Mesendoderm (in vitro differentiated cells): Measurements from ENCODE around the gene PRCD.

Source experiments
- DNase-seq: peaks from one replicate; pipeline ENCODE4 v3.0.0; 2013
- H2AK5ac ChIP-seq: 2 replicates; pipeline ENCODE4 v1.6.1; 2013; ENCODE audit warnings: low read length, inconsistent platforms
- H2BK120ac ChIP-seq: 2 replicates; pipeline ENCODE4 v1.6.1; 2013; ENCODE audit warnings: low read depth, mild to moderate bottlenecking, low read length, moderate library complexity, mixed read lengths
- H2BK15ac ChIP-seq: replicated peaks from 2 replicates; pipeline ENCODE4 v1.6.1; 2013; ENCODE audit warnings: low read depth, mild to moderate bottlenecking, moderate library complexity
- H2BK5ac ChIP-seq: 2 replicates; pipeline ENCODE4 v1.6.1; 2013; ENCODE audit warnings: low read length, inconsistent platforms
- H3K18ac ChIP-seq: 2 replicates; pipeline ENCODE4 v1.6.1; 2013; ENCODE audit warnings: mild to moderate bottlenecking, low read length, mixed read lengths
- H3K23ac ChIP-seq: one replicate; pipeline ENCODE4 v1.6.1; 2013; ENCODE audit warnings: low read length
- H3K27ac ChIP-seq: 2 replicates; pipeline ENCODE4 v1.5.1; 2013; ENCODE audit warnings: low read depth, mild to moderate bottlenecking, inconsistent platforms, low read length, moderate library complexity
- H3K27me3 ChIP-seq: 2 replicates; pipeline ENCODE4 v1.6.1; 2013; ENCODE audit warnings: low read length, control low read depth, mild to moderate bottlenecking, inconsistent platforms; ENCODE audit not compliant: insufficient read depth, poor library complexity
- H3K36me3 ChIP-seq: 2 replicates; pipeline ENCODE4 v1.6.1; 2013; ENCODE audit warnings: low read length, inconsistent platforms; ENCODE audit not compliant: control insufficient read depth, insufficient read depth
- H3K4ac ChIP-seq: one replicate; pipeline ENCODE4 v1.6.1; 2013; ENCODE audit warnings: low read depth, mild to moderate bottlenecking, low read length, moderate library complexity
- H3K4me1 ChIP-seq: 2 replicates; pipeline ENCODE4 v1.6.1; 2013; ENCODE audit warnings: low read depth, low read length, inconsistent platforms; ENCODE audit not compliant: control insufficient read depth
- H3K4me2 ChIP-seq: 2 replicates; pipeline ENCODE4 v1.6.1; 2013; ENCODE audit warnings: low read length
- H3K4me3 ChIP-seq: 2 replicates; pipeline ENCODE4 v1.5.1; 2013; ENCODE audit warnings: mild to moderate bottlenecking, low read length
- H3K56ac ChIP-seq: one replicate; pipeline ENCODE4 v1.6.1; 2013; ENCODE audit warnings: low read length
- H3K79me1 ChIP-seq: 2 replicates; pipeline ENCODE4 v1.6.1; 2013; ENCODE audit warnings: low read length, inconsistent platforms
- H3K79me2 ChIP-seq: 2 replicates; pipeline ENCODE4 v1.6.1; 2013; ENCODE audit warnings: mild to moderate bottlenecking, low read length; ENCODE audit not compliant: control insufficient read depth, insufficient read depth
- H3K9ac ChIP-seq: 2 replicates; pipeline ENCODE4 v1.6.1; 2013; ENCODE audit warnings: low read length, inconsistent platforms
- H4K5ac ChIP-seq: one replicate; pipeline ENCODE4 v1.6.1; 2013; ENCODE audit warnings: low read length
- H4K8ac ChIP-seq: one replicate; pipeline ENCODE4 v1.6.1; 2013; ENCODE audit warnings: low read depth, mild to moderate bottlenecking, control low read depth, low read length, moderate library complexity
- WGBS: extraction: QIAGEN DNeasy Blood & Tissue Kit; methylation state at CpG from one replicate; pipeline ENCODE4 v1.1.7; 2013; ENCODE audit warnings: low lambda C conversion rate, missing lambda C conversion rate; ENCODE audit not compliant: insufficient coverage; ENCODE audit errors: extremely low coverage; 5-methylcytosine and 5-hydroxymethylcytosine counted together

Gene PRCD

GRCh38 chr17:76566613-76566943 is 26.7 kb downstream of the PRCD start:
- Histone ChIP-seq H4K5ac (no peak overlapping the region), H3K36me3 (peaks cover 7% of the 10 kb centered on the region), H3K56ac (no peak overlapping the region), H3K79me2 (peaks cover 8% of the 10 kb centered on the region), H3K9ac (no peak overlapping the region), H2AK5ac (no peak overlapping the region), H2BK120ac (no peak overlapping the region), H3K27ac (no peak overlapping the region), H2BK15ac (no peak overlapping the region), H4K8ac (no peak overlapping the region), H2BK5ac (no peak overlapping the region), H3K4me2 (no peak overlapping the region), H3K4me1 (peaks cover 3% of the 10 kb centered on the region), H3K79me1 (peaks cover 6% of the 10 kb centered on the region), H3K4ac (no peak overlapping the region), H3K4me3 (no peak overlapping the region), H3K18ac (no peak overlapping the region), H3K23ac (no peak overlapping the region), H3K27me3 (no peaks in the 10 kb centered on the region)
- peak; percentile 17 for DNase-seq
- WGBS: no CpG with 5 or more reads among the region's 3 CpGs

GRCh38 chr17:76566988-76567431 is 27.2 kb downstream of the PRCD start:
- Histone ChIP-seq H3K4me1 (peaks cover 3% of the 10 kb centered on the region), H3K4ac (no peak overlapping the region), H3K4me2 (no peak overlapping the region), H3K79me2 (peaks cover 3% of the 10 kb centered on the region), H3K27me3 (no peaks in the 10 kb centered on the region), H3K18ac (no peak overlapping the region), H3K23ac (no peak overlapping the region), H2BK120ac (no peak overlapping the region), H4K5ac (no peak overlapping the region), H2BK5ac (no peak overlapping the region), H3K36me3 (peaks cover 4% of the 10 kb centered on the region), H3K4me3 (no peak overlapping the region), H2BK15ac (no peak overlapping the region), H3K56ac (no peak overlapping the region), H3K79me1 (peaks cover 2% of the 10 kb centered on the region), H4K8ac (no peak overlapping the region), H3K27ac (no peak overlapping the region), H3K9ac (no peak overlapping the region), H2AK5ac (no peak overlapping the region)
- DNase-seq: no peak
- WGBS: no CpG with 5 or more reads among the region's 5 CpGs

DNA sequence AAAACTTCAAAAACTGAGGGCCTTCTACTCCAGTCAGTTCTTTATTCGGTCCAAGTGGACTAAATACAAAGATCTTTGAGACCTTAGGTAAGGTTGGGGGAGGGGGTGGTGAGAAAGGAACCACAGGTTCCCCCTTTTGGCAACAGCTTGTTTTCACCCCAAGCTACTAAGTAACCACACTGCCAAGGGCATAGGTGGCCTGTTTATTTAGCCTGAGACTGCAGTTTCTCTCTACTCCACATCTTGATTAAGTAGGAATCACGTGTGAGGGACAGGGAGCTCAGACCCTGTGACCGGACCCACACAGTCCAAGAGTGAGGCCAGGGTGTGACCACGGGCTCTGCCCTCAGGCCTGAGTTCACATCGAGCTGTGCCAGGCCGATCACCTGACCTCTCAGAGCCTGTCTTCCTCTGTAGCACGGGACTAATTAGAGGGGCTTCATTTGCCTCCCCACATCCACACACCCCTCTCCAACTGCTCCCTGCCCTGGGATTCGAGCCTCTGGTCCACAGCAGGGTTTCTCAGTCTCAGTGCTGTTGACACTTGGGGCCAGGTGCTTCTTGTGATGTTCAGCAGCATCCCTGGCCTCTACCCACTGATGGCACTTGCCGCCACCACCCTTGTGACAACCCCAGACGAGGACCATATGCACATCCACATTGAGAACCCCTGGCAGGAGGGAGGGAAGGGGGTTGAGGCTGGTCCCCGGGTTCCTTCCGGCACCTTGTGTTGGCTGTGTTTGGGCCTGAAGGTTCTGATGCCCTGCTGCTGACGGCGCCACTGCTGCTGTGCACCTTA is 28.0 kb downstream of the PRCD start:
- WGBS: no CpG with 5 or more reads among the region's 14 CpGs
- no peak overlapping the region for H3K18ac ChIP-seq
- peaks cover under 1% of the 10 kb centered on the region for H3K79me2 ChIP-seq
- no peak overlapping the region for H3K27ac ChIP-seq
- no peak overlapping the region for H3K23ac ChIP-seq
- no peak overlapping the region for H2AK5ac ChIP-seq
- no peak overlapping the region for H2BK5ac ChIP-seq
- no peak overlapping the region for H4K5ac ChIP-seq
- H2BK120ac ChIP-seq: no peak overlapping the region
- no peak overlapping the region for H3K9ac ChIP-seq
- no peak overlapping the region for H3K4ac ChIP-seq
- no peak overlapping the region for H2BK15ac ChIP-seq
- no peaks in the 10 kb centered on the region for H3K27me3 ChIP-seq
- peak; percentile 44 for DNase-seq
- peaks cover 3% of the 10 kb centered on the region for H3K36me3 ChIP-seq
- no peak overlapping the region for H3K4me3 ChIP-seq
- peaks cover 2% of the 10 kb centered on the region for H3K79me1 ChIP-seq
- no peak overlapping the region for H4K8ac ChIP-seq
- H3K4me2 ChIP-seq: no peak overlapping the region
- peaks cover 3% of the 10 kb centered on the region for H3K4me1 ChIP-seq
- no peak overlapping the region for H3K56ac ChIP-seq

- no peak overlapping the region for H3K4me2 ChIP-seq
- no peak overlapping the region for H2AK5ac ChIP-seq
- H4K8ac ChIP-seq: no peak overlapping the region
- DNase-seq: no peak
- no peak overlapping the region for H2BK120ac ChIP-seq
- no peak overlapping the region for H2BK5ac ChIP-seq
- H3K56ac ChIP-seq: no peak overlapping the region
- H3K36me3 ChIP-seq: peaks cover 2% of the 10 kb centered on the region
- no peaks in the 10 kb centered on the region for H3K27me3 ChIP-seq
- H2BK15ac ChIP-seq: no peak overlapping the region
- H3K23ac ChIP-seq: no peak overlapping the region
- no peak overlapping the region for H4K5ac ChIP-seq
- no peaks in the 10 kb centered on the region for H3K79me2 ChIP-seq
- WGBS: no CpG with 5 or more reads among the region's 19 CpGs
- no peak overlapping the region for H3K4ac ChIP-seq
- H3K18ac ChIP-seq: no peak overlapping the region
- no peak overlapping the region for H3K4me3 ChIP-seq
- peaks cover 3% of the 10 kb centered on the region for H3K4me1 ChIP-seq
- H3K79me1 ChIP-seq: peaks cover 2% of the 10 kb centered on the region
- no peak overlapping the region for H3K9ac ChIP-seq
- no peak overlapping the region for H3K27ac ChIP-seq
Observed at GRCh38 chr17:76568811-76569221, 29.0 kb downstream of the PRCD start.

- H3K27me3 ChIP-seq: no peaks in the 10 kb centered on the region
- no peak overlapping the region for H3K23ac ChIP-seq
- H3K79me1 ChIP-seq: peaks cover 2% of the 10 kb centered on the region
- no peak overlapping the region for H2AK5ac ChIP-seq
- peak; percentile 23 for DNase-seq
- no CpG with 5 or more reads among the region's 18 CpGs for WGBS
- H2BK15ac ChIP-seq: no peak overlapping the region
- H3K4me3 ChIP-seq: no peak overlapping the region
- H3K27ac ChIP-seq: no peak overlapping the region
- H3K18ac ChIP-seq: no peak overlapping the region
- no peaks in the 10 kb centered on the region for H3K79me2 ChIP-seq
- H3K4ac ChIP-seq: no peak overlapping the region
- no peak overlapping the region for H2BK5ac ChIP-seq
- no peak overlapping the region for H3K56ac ChIP-seq
- no peak overlapping the region for H4K8ac ChIP-seq
- H3K36me3 ChIP-seq: peaks cover 2% of the 10 kb centered on the region
- no peak overlapping the region for H4K5ac ChIP-seq
- H3K4me1 ChIP-seq: peaks cover 3% of the 10 kb centered on the region
- no peak overlapping the region for H3K4me2 ChIP-seq
- no peak overlapping the region for H2BK120ac ChIP-seq
- H3K9ac ChIP-seq: no peak overlapping the region
Observed at GRCh38 chr17:76569607-76570279, 29.9 kb downstream of the PRCD start.
